ENCODE data around the gene PIK3CA. TPM values are rescaled to one million over a fixed set of nuclear protein-coding genes. Genes with fewer than 3 reads are reported as not detected.

PIK3CA gene
- total and polyA plus RNA-seq, 7 donors, result 5.6 to 24.4 (median 18.7) TPM

- intact Hi-C loops (cut with DNase I), result no loop called here
- Histone ChIP-seq H3K4me1 (peaks cover 16% of the 10 kb centered on the region), H3K36me3 (ENCODE audit: insufficient read depth in 1 of 2, low read depth in 1 of 2) (no peaks in the 10 kb centered on the region), H3K27ac (no peak overlapping the region), H3K9me3 (peaks cover 18% of the 10 kb centered on the region), H3K27me3 (ENCODE audit: insufficient read depth in 3 of 3, low read length in 2 of 3) (no peaks in the 10 kb centered on the region), H3K4me3 (no peak overlapping the region)
- 52 to 66% (median 65%) methylated on average over 1 of the region's 1 CpG for WGBS, 3 donors
- DNase-seq, result no peak
- ATAC-seq, result no peak
- TF ChIP-seq CTCF (IDR thresholded peaks at IDR 0.05), result no peak
These were observed 26.7 kb downstream of the PIK3CA start for GRCh38 chr3:179174898-179175297.

GRCh38 chr3:179175358-179175757, 27.2 kb downstream of the PIK3CA start:
- Histone ChIP-seq H3K9me3 (peaks cover 18% of the 10 kb centered on the region), H3K4me1 (peaks cover 20% of the 10 kb centered on the region), H3K4me3 (no peak overlapping the region), H3K36me3 (ENCODE audit: insufficient read depth in 1 of 2, low read depth in 1 of 2) (no peaks in the 10 kb centered on the region), H3K27ac (no peak overlapping the region), H3K27me3 (ENCODE audit: insufficient read depth in 3 of 3, low read length in 2 of 3) (no peaks in the 10 kb centered on the region)
- no peak for ATAC-seq
- no peak for DNase-seq
- intact Hi-C loops (cut with DNase I), result no loop called here
- no peak for TF ChIP-seq CTCF (IDR thresholded peaks at IDR 0.05)
- 60 to 66% (median 64%) methylated on average over 3 of the region's 3 CpGs for WGBS, 3 donors

GRCh38 chr3:179177611-179178010, 29.5 kb downstream of the PIK3CA start:
- no peak for DNase-seq
- H3K36me3 ChIP-seq (ENCODE audit: insufficient read depth in 1 of 2, low read depth in 1 of 2), result no peaks in the 10 kb centered on the region
- no peak overlapping the region for H3K4me3 ChIP-seq
- no peak for TF ChIP-seq CTCF (IDR thresholded peaks at IDR 0.05)
- H3K27me3 ChIP-seq (ENCODE audit: insufficient read depth in 3 of 3, low read length in 2 of 3), result no peaks in the 10 kb centered on the region
- no peak for ATAC-seq
- H3K27ac ChIP-seq, result no peak overlapping the region
- peaks cover 43% of the 10 kb centered on the region for H3K4me1 ChIP-seq
- intact Hi-C loops (cut with DNase I), result no loop called here
- H3K9me3 ChIP-seq, result peaks cover 3% of the 10 kb centered on the region

- H3K27ac ChIP-seq, result no peak overlapping the region
- intact Hi-C loops (cut with DNase I), result no loop called here
- H3K36me3 ChIP-seq (ENCODE audit: insufficient read depth in 1 of 2, low read depth in 1 of 2), result no peaks in the 10 kb centered on the region
- no peaks in the 10 kb centered on the region for H3K9me3 ChIP-seq
- no peak for ATAC-seq
- no peak overlapping the region for H3K4me3 ChIP-seq
- TF ChIP-seq CTCF (IDR thresholded peaks at IDR 0.05), result no peak
- peaks cover 59% of the 10 kb centered on the region for H3K4me1 ChIP-seq
- no peak for DNase-seq
- no peaks in the 10 kb centered on the region for H3K27me3 ChIP-seq (ENCODE audit: insufficient read depth in 3 of 3, low read length in 2 of 3)
- 69 to 78% (median 74%) methylated on average over 2 of the region's 2 CpGs for WGBS, 3 donors
These were observed 31.1 kb downstream of the PIK3CA start for GRCh38 chr3:179179256-179179655.
